Fibroblast of mammary gland (primary cell): Measurements from ENCODE around the gene MROH2A.

Experiments
- DNase-seq: peaks from one replicate; pipeline ENCODE4 v3.0.0-alpha.2; 2010; ENCODE audit warnings: low read depth
- H3K4me3 ChIP-seq: 2 replicates; pipeline ENCODE4 v1.5.1; 2011; ENCODE audit warnings: low read depth, mild to moderate bottlenecking, low read length, moderate library complexity; ENCODE audit not compliant: control insufficient read depth
- TF ChIP-seq, protein P1 (sequence below): conservative IDR thresholded peaks from 2 replicates; pipeline ENCODE4 v1.5.1; 2011; ENCODE audit warnings: low read depth, low read length, inconsistent platforms; ENCODE audit not compliant: control insufficient read depth, insufficient read depth

Gene MROH2A

DNA sequence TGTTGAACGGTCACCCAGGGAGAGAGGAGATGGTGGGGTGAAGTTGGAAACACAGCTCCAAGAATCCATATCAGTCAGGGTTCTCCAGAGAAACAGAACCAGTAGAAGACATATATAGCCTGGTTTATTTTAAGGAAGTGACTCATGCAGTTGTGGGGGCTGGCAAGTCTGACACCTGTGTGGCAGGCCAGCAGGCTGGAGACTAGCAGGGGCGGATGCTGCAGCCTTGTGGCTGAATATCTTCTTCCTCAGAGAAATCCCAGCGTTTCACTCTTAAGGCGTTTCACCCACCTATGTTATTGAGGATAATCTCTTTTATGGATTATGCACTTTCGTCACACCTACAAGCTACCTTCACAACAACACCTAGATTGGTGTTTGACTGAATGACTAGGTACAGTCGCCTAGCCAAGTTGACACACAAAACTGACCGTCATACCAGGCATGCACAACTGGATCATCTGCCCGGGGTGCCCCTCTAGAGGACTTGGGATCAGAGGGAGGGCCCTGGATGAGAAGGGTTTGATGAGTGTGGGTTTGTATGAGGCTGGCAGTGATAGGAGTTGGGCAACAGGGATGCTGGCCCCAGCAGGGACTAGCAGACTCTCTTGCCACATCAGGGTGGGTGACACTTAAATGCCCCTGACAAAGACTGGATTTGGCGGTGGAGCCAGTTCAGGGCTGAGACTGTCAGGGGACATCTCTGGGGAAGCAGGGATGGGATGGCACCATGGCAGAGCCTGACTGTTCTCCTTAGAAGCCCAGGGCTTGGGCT lies 23.4 kb downstream of the MROH2A start:
- DNase-seq = peak; percentile 10
- TF ChIP-seq, protein P1, sequence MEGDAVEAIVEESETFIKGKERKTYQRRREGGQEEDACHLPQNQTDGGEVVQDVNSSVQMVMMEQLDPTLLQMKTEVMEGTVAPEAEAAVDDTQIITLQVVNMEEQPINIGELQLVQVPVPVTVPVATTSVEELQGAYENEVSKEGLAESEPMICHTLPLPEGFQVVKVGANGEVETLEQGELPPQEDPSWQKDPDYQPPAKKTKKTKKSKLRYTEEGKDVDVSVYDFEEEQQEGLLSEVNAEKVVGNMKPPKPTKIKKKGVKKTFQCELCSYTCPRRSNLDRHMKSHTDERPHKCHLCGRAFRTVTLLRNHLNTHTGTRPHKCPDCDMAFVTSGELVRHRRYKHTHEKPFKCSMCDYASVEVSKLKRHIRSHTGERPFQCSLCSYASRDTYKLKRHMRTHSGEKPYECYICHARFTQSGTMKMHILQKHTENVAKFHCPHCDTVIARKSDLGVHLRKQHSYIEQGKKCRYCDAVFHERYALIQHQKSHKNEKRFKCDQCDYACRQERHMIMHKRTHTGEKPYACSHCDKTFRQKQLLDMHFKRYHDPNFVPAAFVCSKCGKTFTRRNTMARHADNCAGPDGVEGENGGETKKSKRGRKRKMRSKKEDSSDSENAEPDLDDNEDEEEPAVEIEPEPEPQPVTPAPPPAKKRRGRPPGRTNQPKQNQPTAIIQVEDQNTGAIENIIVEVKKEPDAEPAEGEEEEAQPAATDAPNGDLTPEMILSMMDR = no peak
- H3K4me3 ChIP-seq = no peak overlapping the region

DNA sequence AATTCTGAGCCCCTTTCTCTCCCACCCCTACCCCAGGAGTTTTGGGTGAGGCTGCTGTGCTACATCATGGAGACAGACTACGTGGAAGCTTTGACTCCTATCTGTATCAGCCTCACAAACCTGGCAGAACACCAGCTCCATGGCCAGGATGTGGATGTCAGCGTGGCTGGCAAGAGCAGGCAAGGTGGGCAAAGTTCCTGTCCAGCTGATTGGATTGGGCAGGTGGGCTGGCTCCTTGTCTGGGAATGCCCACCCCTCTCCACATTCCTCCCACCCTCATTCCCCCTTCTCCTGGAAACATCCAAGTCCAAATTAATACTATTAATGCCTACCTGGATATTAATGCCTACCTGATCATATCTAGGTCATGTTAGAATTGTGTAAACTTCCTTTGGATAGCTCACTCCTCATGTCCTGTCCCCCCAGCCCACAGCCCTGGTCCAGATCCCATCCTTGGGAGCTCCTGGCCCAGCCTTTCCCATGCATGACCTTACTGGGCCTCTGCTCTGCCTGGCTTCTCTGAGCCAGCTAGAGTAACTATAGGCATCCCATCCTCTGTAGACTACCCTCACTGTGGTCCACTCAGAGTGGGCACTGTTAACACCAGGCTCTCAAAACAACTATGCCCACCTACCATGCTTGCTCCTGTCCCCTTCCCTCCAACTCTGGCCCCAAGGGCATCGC lies 24.1 kb downstream of the MROH2A start:
- no peak for DNase-seq
- no peak overlapping the region for H3K4me3 ChIP-seq
- TF ChIP-seq, protein P1 = no peak

DNA sequence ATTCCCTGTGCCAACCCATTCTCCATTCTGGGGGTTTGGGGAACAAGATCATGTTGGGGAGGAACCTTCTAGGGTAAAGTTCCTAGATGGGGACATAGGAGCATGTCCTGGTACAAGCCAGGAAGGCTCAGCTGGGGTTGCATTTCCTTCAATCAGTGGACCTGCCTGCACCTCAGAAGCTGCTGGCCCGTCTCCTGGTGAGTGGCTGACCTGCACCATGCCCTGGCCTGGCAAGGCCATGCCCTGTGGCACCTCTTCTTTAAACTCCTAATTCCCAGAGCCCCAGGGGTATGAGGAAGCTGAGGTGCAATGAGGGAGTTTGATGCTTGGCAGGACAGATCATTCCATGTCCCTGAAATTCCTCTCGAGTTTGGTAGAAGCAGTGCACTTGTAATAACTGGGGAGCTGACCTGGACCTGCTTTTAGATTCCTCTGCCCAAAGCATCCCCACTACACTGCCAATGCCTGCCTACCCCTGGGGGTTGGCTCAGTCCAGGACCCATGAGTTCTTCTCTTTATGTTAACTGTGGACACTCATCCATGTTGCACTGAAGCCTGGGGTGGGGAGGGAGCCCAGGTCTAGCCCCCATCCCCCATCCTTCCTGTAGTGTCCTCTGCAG lies 25.3 kb downstream of the MROH2A start:
- no peak overlapping the region for H3K4me3 ChIP-seq
- no peak for DNase-seq
- TF ChIP-seq, protein P1 = no peak

DNA sequence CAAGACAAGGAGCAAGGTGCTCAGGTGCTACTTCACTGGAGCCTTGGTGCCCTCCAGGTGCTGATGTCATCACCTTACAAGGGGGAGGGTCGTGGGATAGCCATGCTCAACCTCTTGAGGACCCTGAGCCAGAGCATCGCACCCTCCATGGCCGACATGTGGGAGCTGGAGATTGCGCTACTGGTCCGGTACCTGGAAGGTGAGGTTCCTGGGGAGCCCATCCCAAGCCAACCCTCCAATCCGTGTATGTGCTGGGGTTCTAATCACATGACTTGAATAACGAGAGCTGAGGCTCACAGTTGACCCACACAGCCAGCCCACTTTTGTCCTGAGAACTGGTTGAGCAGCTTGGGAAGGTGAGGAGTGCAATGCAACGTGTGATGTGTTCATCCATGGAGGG lies 25.9 kb downstream of the MROH2A start:
- H3K4me3 ChIP-seq = no peak overlapping the region
- TF ChIP-seq, protein P1 = no peak
- DNase-seq = no peak

DNA sequence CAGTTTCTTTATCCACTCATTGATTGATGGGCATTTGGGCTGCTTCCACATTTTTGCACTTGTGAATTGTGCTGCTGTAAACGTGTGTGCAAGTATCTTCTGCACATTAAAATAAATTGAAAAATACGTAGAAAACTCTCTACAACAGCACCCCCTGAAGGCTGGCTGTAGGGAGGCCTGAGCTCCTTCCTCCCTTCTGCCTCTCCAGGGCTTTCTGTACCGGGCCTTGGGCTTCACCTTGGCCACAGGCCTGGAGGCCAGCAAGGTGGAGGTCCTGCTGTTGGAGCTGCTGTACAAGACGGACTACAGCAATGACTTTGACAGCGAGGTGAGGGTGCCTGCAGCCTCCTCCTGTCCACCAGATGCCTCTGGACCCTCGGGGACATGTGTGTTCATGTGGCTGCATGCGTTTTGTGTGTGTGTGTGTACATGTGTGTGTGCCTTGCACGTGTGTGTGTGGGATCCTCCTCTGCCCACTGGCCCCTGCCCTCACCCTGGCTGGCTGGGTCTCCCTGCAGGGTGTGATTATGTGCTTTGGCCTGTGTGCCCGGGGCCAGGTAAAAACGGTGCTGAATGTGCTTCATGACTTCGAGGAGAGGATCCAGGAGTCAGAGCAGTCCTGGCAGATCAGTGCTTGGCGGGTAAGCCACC lies 29.2 kb downstream of the MROH2A start:
- no peak for DNase-seq
- H3K4me3 ChIP-seq = no peak overlapping the region
- TF ChIP-seq, protein P1 = peak; percentile 11
